Measurements from ENCODE around the gene OXT.

- no peak for TF ChIP-seq POLR2A (IDR thresholded peaks at IDR 0.05; ENCODE audit: low read length)
- no peak for TF ChIP-seq GATA1 (IDR thresholded peaks at IDR 0.05; ENCODE audit: low read depth, low read length)
Measured at GRCh38 chr20:3103369-3104032, 32.1 kb downstream of the OXT start.

Measured in erythroblast (primary cell).